H9 (cell line): ENCODE results near the gene MICU1. TPM values are rescaled to one million over a fixed set of nuclear protein-coding genes. Genes with fewer than 3 reads are reported as not detected.
"Not testable (repeated sequence)": the region's sequence is repeated elsewhere in the genome, so short reads cannot be mapped to it uniquely, and the experiment has no call there.

Experiments
- DNase-seq: peaks from one replicate; pipeline ENCODE4 v3.0.0-alpha.2; 2017
- H2AFZ ChIP-seq: one replicate; pipeline ENCODE4 v1.6.1; 2013; ENCODE audit warnings: mild to moderate bottlenecking, low read length, control low read depth, moderate library complexity
- H2AK5ac ChIP-seq: 2 replicates; pipeline ENCODE4 v1.6.1; 2013; ENCODE audit warnings: low read length, control low read depth, mixed read lengths; ENCODE audit not compliant: insufficient read length
- H2BK120ac ChIP-seq: one replicate; pipeline ENCODE4 v1.6.1; 2013; ENCODE audit warnings: low read depth, mild to moderate bottlenecking, low read length, control low read depth, inconsistent platforms; ENCODE audit not compliant: poor library complexity, severe bottlenecking
- H2BK12ac ChIP-seq: 2 replicates; pipeline ENCODE4 v1.6.1; 2013; ENCODE audit warnings: low read length, control low read depth, mixed read lengths, low read depth; ENCODE audit not compliant: insufficient read length
- H2BK15ac ChIP-seq: 2 replicates; pipeline ENCODE4 v1.6.1; 2013; ENCODE audit warnings: low read depth, low read length, control low read depth
- H2BK20ac ChIP-seq: one replicate; pipeline ENCODE4 v1.6.1; 2013; ENCODE audit warnings: low read depth, mild to moderate bottlenecking, low read length, control low read depth, inconsistent platforms; ENCODE audit not compliant: poor library complexity, severe bottlenecking
- H2BK5ac ChIP-seq: 2 replicates; pipeline ENCODE4 v1.6.1; 2013; ENCODE audit warnings: low read length, control low read depth, mixed read lengths; ENCODE audit not compliant: insufficient read length
- H3K14ac ChIP-seq: 2 replicates; pipeline ENCODE4 v1.6.1; 2013; ENCODE audit warnings: low read length, control low read depth; ENCODE audit not compliant: insufficient read depth
- H3K18ac ChIP-seq: 2 replicates; pipeline ENCODE4 v1.6.1; 2013; ENCODE audit warnings: low read depth, mild to moderate bottlenecking, mixed read lengths, low read length, control low read depth; ENCODE audit not compliant: insufficient read length
- H3K23ac ChIP-seq: 2 replicates; pipeline ENCODE4 v1.6.1; 2013; ENCODE audit warnings: low read length, control low read depth, mixed read lengths, low read depth; ENCODE audit not compliant: insufficient read length
- H3K23me2 ChIP-seq: 2 replicates; pipeline ENCODE4 v1.6.1; 2013; ENCODE audit warnings: low read depth, mild to moderate bottlenecking, mixed read lengths, low read length, control low read depth; ENCODE audit not compliant: insufficient read length, poor library complexity, severe bottlenecking
- H3K27ac ChIP-seq: 2 replicates; pipeline ENCODE4 v1.5.1; 2013; ENCODE audit warnings: low read length, control low read depth, mixed read lengths, low read depth; ENCODE audit not compliant: insufficient read length
- H3K27me3 ChIP-seq: 2 replicates; pipeline ENCODE4 v1.6.1; 2013; ENCODE audit warnings: low read length, control low read depth, inconsistent platforms; ENCODE audit not compliant: insufficient read depth
- H3K4ac ChIP-seq: 2 replicates; pipeline ENCODE4 v1.6.1; 2013; ENCODE audit warnings: low read depth, mild to moderate bottlenecking, control low read depth, inconsistent platforms, low read length, moderate library complexity
- H3K4me1 ChIP-seq: 2 replicates; pipeline ENCODE4 v1.6.1; 2013; ENCODE audit warnings: low read length, control low read depth, inconsistent platforms; ENCODE audit not compliant: insufficient read depth
- H3K4me2 ChIP-seq: 2 replicates; pipeline ENCODE4 v1.6.1; 2013; ENCODE audit warnings: low read length, control low read depth, mixed read lengths; ENCODE audit not compliant: insufficient read length, insufficient read depth
- H3K56ac ChIP-seq: 2 replicates; pipeline ENCODE4 v1.6.1; 2013; ENCODE audit warnings: low read depth, mild to moderate bottlenecking, mixed read lengths, low read length, control low read depth; ENCODE audit not compliant: insufficient read length
- H3K79me1 ChIP-seq: 2 replicates; pipeline ENCODE4 v1.6.1; 2013; ENCODE audit warnings: low read depth, mild to moderate bottlenecking, moderate library complexity, low read length, control low read depth, inconsistent platforms; ENCODE audit not compliant: insufficient read depth, poor library complexity, severe bottlenecking
- H3K79me2 ChIP-seq: 2 replicates; pipeline ENCODE4 v1.6.1; 2013; ENCODE audit warnings: low read length, control low read depth, inconsistent platforms; ENCODE audit not compliant: insufficient read depth
- H3K9ac ChIP-seq: 2 replicates; pipeline ENCODE4 v1.6.1; 2013; ENCODE audit warnings: low read length, control low read depth, mixed read lengths; ENCODE audit not compliant: insufficient read length; ENCODE audit errors: extremely low read depth
- H3K9me3 ChIP-seq: one replicate; pipeline ENCODE4 v1.6.1; 2013; ENCODE audit warnings: low read depth, low read length, inconsistent platforms; ENCODE audit not compliant: control insufficient read depth
- H3T11ph ChIP-seq: one replicate; pipeline ENCODE4 v1.6.1; 2013; ENCODE audit warnings: mild to moderate bottlenecking, low read length, control low read depth, inconsistent platforms
- H4K20me1 ChIP-seq: one replicate; pipeline ENCODE4 v1.6.1; 2013; ENCODE audit not compliant: control insufficient read depth, insufficient read length, insufficient read depth
- H4K5ac ChIP-seq: 2 replicates; pipeline ENCODE4 v1.6.1; 2013; ENCODE audit warnings: low read depth, mild to moderate bottlenecking, mixed read lengths, low read length, control low read depth; ENCODE audit not compliant: insufficient read length
- H4K8ac ChIP-seq: replicated peaks from 2 replicates; pipeline ENCODE4 v1.6.1; 2013; ENCODE audit warnings: low read length, control low read depth, mixed read lengths, low read depth; ENCODE audit not compliant: insufficient read length
- H4K91ac ChIP-seq: 2 replicates; pipeline ENCODE4 v1.6.1; 2013; ENCODE audit warnings: low read depth, mild to moderate bottlenecking, moderate library complexity, mixed read lengths, low read length, control low read depth; ENCODE audit not compliant: insufficient read length
- H3K27ac Mint-ChIP-seq, 3 experiments: 2 replicates in 2 of 3; 3 replicates in 1 of 3; pipeline ENCODE4 v1.8.0; 2020 to 2021; ENCODE audit warnings: mixed read lengths in 3 of 3, mild to moderate bottlenecking in 1 of 3, moderate library complexity in 1 of 3
- H3K27me3 Mint-ChIP-seq: 2 replicates; pipeline ENCODE4 v1.8.0; 2021; ENCODE audit warnings: low read depth, mild to moderate bottlenecking, moderate library complexity, mixed read lengths
- H3K36me3 Mint-ChIP-seq, 3 experiments: 2 replicates in 2 of 3; 3 replicates in 1 of 3; pipeline ENCODE4 v1.8.0; 2020 to 2021; ENCODE audit warnings: low read depth in 3 of 3, mixed read lengths in 3 of 3; ENCODE audit not compliant: insufficient read depth in 1 of 3
- H3K4me1 Mint-ChIP-seq, 2 experiments: 2 replicates each; pipeline ENCODE4 v1.8.0; 2020; ENCODE audit warnings: mixed read lengths in 2 of 2
- H3K4me3 Mint-ChIP-seq, 2 experiments: 2 replicates in 1 of 2; 3 replicates in 1 of 2; pipeline ENCODE4 v1.8.0; 2020 to 2021; ENCODE audit warnings: mild to moderate bottlenecking in 2 of 2, mixed read lengths in 2 of 2, moderate library complexity in 1 of 2
- H3K9me3 Mint-ChIP-seq, 2 experiments: 2 replicates in 1 of 2; 3 replicates in 1 of 2; pipeline ENCODE4 v1.8.0; 2020; ENCODE audit warnings: mild to moderate bottlenecking in 2 of 2, mixed read lengths in 2 of 2, moderate library complexity in 1 of 2
- WGBS: extraction: QIAGEN DNeasy Blood & Tissue Kit; methylation state at CpG from one replicate; pipeline ENCODE4 v1.1.7; 2013; ENCODE audit warnings: missing lambda C conversion rate, low lambda C conversion rate, mixed read lengths; ENCODE audit not compliant: insufficient read length; ENCODE audit errors: extremely low coverage; 5-methylcytosine and 5-hydroxymethylcytosine counted together
- total RNA-seq: library from RNA; stranded (reverse); gene quantifications from 2 replicates; pipeline ENCODE4 v1.2.1, GENCODE V29; 2021
- TF ChIP-seq, protein P1 (sequence below): fragments of 200-600 bp; sonication (generic); conservative IDR thresholded peaks from 3 replicates; pipeline ENCODE4 v1.8.0; 2021; ENCODE audit warnings: antibody characterized with exemption, mild to moderate bottlenecking

MICU1 gene
- total RNA-seq, 1 experiment from 2014 or later, result 33.2 TPM

GRCh38 chr10:72435570-72435969, 190.3 kb downstream of the MICU1 start:
- H3K36me3 Mint-ChIP-seq, result peaks cover 0 to 2% (median 0%) of the 10 kb centered on the region in 3 experiments; a peak in 2 of 7 replicates
- Histone ChIP-seq H3K4me2 (no peak overlapping the region), H3K23me2 (no peaks in the 10 kb centered on the region), H2BK5ac (no peak overlapping the region), H2BK12ac (no peak overlapping the region), H3K9me3 (no peaks in the 10 kb centered on the region), H3K14ac (no peak overlapping the region), H2BK15ac (no peak overlapping the region), H4K20me1 (no peaks in the 10 kb centered on the region), H3K27me3 (no peaks in the 10 kb centered on the region), H2AFZ (no peak overlapping the region), H3K27ac (no peak overlapping the region), H2AK5ac (no peak overlapping the region), H3K4me1 (no peaks in the 10 kb centered on the region), H2BK20ac (no peak overlapping the region), H2BK120ac (no peak overlapping the region), H3K9ac (no peak overlapping the region), H4K91ac (no peak overlapping the region), H3K23ac (no peak overlapping the region), H3K18ac (no peak overlapping the region), H3T11ph (no peak overlapping the region), H3K79me2 (no peaks in the 10 kb centered on the region), H3K4ac (no peak overlapping the region), H4K8ac (no peak overlapping the region), H3K79me1 (no peaks in the 10 kb centered on the region), H4K5ac (no peak overlapping the region), H3K56ac (no peak overlapping the region)
- no peak overlapping the region for H3K4me3 Mint-ChIP-seq
- TF ChIP-seq, protein P1, sequence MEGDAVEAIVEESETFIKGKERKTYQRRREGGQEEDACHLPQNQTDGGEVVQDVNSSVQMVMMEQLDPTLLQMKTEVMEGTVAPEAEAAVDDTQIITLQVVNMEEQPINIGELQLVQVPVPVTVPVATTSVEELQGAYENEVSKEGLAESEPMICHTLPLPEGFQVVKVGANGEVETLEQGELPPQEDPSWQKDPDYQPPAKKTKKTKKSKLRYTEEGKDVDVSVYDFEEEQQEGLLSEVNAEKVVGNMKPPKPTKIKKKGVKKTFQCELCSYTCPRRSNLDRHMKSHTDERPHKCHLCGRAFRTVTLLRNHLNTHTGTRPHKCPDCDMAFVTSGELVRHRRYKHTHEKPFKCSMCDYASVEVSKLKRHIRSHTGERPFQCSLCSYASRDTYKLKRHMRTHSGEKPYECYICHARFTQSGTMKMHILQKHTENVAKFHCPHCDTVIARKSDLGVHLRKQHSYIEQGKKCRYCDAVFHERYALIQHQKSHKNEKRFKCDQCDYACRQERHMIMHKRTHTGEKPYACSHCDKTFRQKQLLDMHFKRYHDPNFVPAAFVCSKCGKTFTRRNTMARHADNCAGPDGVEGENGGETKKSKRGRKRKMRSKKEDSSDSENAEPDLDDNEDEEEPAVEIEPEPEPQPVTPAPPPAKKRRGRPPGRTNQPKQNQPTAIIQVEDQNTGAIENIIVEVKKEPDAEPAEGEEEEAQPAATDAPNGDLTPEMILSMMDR, result no peak
- WGBS, result no CpG with 5 or more reads among the region's 12 CpGs
- H3K27ac Mint-ChIP-seq, result peak overlapping the region in 1 of 3 experiments; percentile 66; a peak in 2 of 7 replicates
- no peaks in the 10 kb centered on the region for H3K27me3 Mint-ChIP-seq
- DNase-seq, result no peak
- H3K4me1 Mint-ChIP-seq, result peaks cover 4 to 5% of the 10 kb centered on the region in 2 experiments; a peak in 3 of 4 replicates
- H3K9me3 Mint-ChIP-seq, result no peaks in the 10 kb centered on the region; a peak in 1 of 5 replicates

GRCh38 chr10:72430936-72431335, 194.9 kb downstream of the MICU1 start:
- not testable (repeated sequence) for H3K79me2 ChIP-seq, H3K18ac ChIP-seq, H3K4me3 Mint-ChIP-seq, DNase-seq, H3K79me1 ChIP-seq, H2BK120ac ChIP-seq, H3T11ph ChIP-seq, H2BK5ac ChIP-seq, H3K9ac ChIP-seq, H2BK15ac ChIP-seq, H3K27me3 Mint-ChIP-seq, H3K56ac ChIP-seq, H2AFZ ChIP-seq, H4K91ac ChIP-seq, H2BK20ac ChIP-seq, H3K4ac ChIP-seq, H3K4me1 ChIP-seq, H3K27me3 ChIP-seq, H2AK5ac ChIP-seq, H4K5ac ChIP-seq, H3K23ac ChIP-seq, H4K8ac ChIP-seq, H3K23me2 ChIP-seq, H3K27ac Mint-ChIP-seq, H3K36me3 Mint-ChIP-seq, H3K4me2 ChIP-seq, H3K14ac ChIP-seq, H2BK12ac ChIP-seq, H3K9me3 Mint-ChIP-seq, H3K27ac ChIP-seq, H4K20me1 ChIP-seq, H3K9me3 ChIP-seq
- WGBS, result no CpG with 5 or more reads among the region's 4 CpGs
- peaks cover 12 to 19% of the 10 kb centered on the region in 2 experiments for H3K4me1 Mint-ChIP-seq
